ENCODE data around the gene ZNF230. TPM values are rescaled to one million over a fixed set of nuclear protein-coding genes. Genes with fewer than 3 reads are reported as not detected.

The ZNF230 gene
- total and polyA plus RNA-seq, 2 of the 8 experiments (the other 6 are each of a cell fraction or from before 2014, with no cell fraction given), result 1.5 to 3.6 TPM

- Histone ChIP-seq H3K9me3 (ENCODE audit: insufficient read depth in 2 of 2, low read depth in 1 of 2, low read length in 1 of 2) (peaks cover 35 to 57% of the 10 kb centered on the region in 2 experiments), H3K4me1 (replicated peaks in 1 of 4; ENCODE audit: control insufficient read depth in 3 of 4, insufficient read depth in 4 of 4, low read length in 3 of 4) (no peaks in the 10 kb centered on the region), H3K23ac (ENCODE audit: insufficient read length) (no peak overlapping the region), H2BK5ac (ENCODE audit: low read depth, low read length) (no peak overlapping the region), H2BK12ac (ENCODE audit: low read depth, low read length) (no peak overlapping the region), H3K36me3 (ENCODE audit: control insufficient read depth in 2 of 4, insufficient read depth in 4 of 4, low read length in 3 of 4) (peaks cover 6 to 52% (median 36%) of the 10 kb centered on the region in 4 experiments; a peak in 6 of 8 replicates), H3K4me3 (ENCODE audit: extremely low read depth in 1 of 4, insufficient read depth in 2 of 4, low read depth in 3 of 4, low read length in 4 of 4) (no peak overlapping the region), H4K8ac (ENCODE audit: extremely low read depth, insufficient read depth, low read length) (no peak overlapping the region), H3K56ac (replicated peaks; ENCODE audit: insufficient read length, low read depth, low read length) (no peak overlapping the region), H4K5ac (ENCODE audit: insufficient read length, low read depth, low read length) (no peak overlapping the region), H3K9ac (replicated peaks in 1 of 4; ENCODE audit: extremely low read depth in 1 of 4, low read depth in 3 of 4, low read length in 3 of 4) (no peak overlapping the region), H3K79me1 (ENCODE audit: low read depth, low read length) (no peaks in the 10 kb centered on the region), H2AK5ac (ENCODE audit: low read depth, low read length) (no peak overlapping the region), H3K18ac (ENCODE audit: extremely low read depth, low read length) (no peak overlapping the region), H3K23me2 (ENCODE audit: low read depth, low read length) (no peaks in the 10 kb centered on the region), H3K4ac (replicated peaks; ENCODE audit: insufficient read length, low read depth, low read length) (no peak overlapping the region), H2AFZ (ENCODE audit: low read length) (no peak overlapping the region), H4K20me1 (replicated peaks in 1 of 2; ENCODE audit: control insufficient read depth in 1 of 2, insufficient read depth in 2 of 2, low read length in 2 of 2) (no peaks in the 10 kb centered on the region), H3K14ac (ENCODE audit: insufficient read length) (no peak overlapping the region), H3K27ac (ENCODE audit: low read depth, low read length) (no peak overlapping the region), H3K4me2 (ENCODE audit: insufficient read depth in 1 of 2, low read depth in 2 of 2, low read length in 2 of 2) (no peak overlapping the region), H2BK15ac (ENCODE audit: low read length) (no peak overlapping the region), H2BK20ac (ENCODE audit: low read length) (no peak overlapping the region), H4K91ac (replicated peaks; ENCODE audit: insufficient read length, low read length) (no peak overlapping the region), H3K27me3 (replicated peaks in 1 of 4; ENCODE audit: control insufficient read depth in 3 of 4, extremely low read depth in 1 of 4, insufficient read depth in 3 of 4, low read length in 3 of 4) (no peaks in the 10 kb centered on the region), H3K79me2 (ENCODE audit: control insufficient read depth in 1 of 2, insufficient read depth in 2 of 2, low read length in 2 of 2) (no peaks in the 10 kb centered on the region; a peak in 1 of 4 replicates), H2BK120ac (replicated peaks; ENCODE audit: low read depth, low read length) (no peak overlapping the region)
- ChIA-PET CTCF (ENCODE audit: partially characterized antibody) (interaction anchor here (0.7 kb wide), 1 partner anchor 256 kb away, joined by 3 read pairs; no protein-coding TSS in a partner anchor), POLR2A (ENCODE audit: partially characterized antibody) (no interaction called here)
- DNase-seq (ENCODE audit: low read depth in 1 of 2, low spot score in 2 of 2), result no peak
- TF ChIP-seq USF2 (IDR thresholded peaks at IDR 0.05; ENCODE audit: low read length) (no peak), FOSL1 (IDR thresholded peaks at IDR 0.05; ENCODE audit: insufficient read depth, low read depth, low read length) (no peak), SIX5 (IDR thresholded peaks at IDR 0.05; ENCODE audit: low read depth, low read length) (no peak), KDM1A (IDR thresholded peaks at IDR 0.05; ENCODE audit: borderline replicate concordance, low read length) (peak; percentile 39; the same call in 1 of the 2 replicates), NANOG (IDR thresholded peaks at IDR 0.05; ENCODE audit: insufficient read depth, low read depth, low read length, poor library complexity, severe bottlenecking) (no peak), SIN3A (conservative IDR thresholded peaks at IDR 0.05 in 1 of 2, IDR thresholded peaks at IDR 0.05 in 1 of 2; ENCODE audit: low read depth in 1 of 2, low read length in 2 of 2) (no peak), POLR2A (IDR thresholded peaks at IDR 0.05; ENCODE audit: control extremely low read depth in 1 of 2, low read depth in 2 of 2, low read length in 2 of 2) (no peak)
- TF ChIP-seq, protein P1, sequence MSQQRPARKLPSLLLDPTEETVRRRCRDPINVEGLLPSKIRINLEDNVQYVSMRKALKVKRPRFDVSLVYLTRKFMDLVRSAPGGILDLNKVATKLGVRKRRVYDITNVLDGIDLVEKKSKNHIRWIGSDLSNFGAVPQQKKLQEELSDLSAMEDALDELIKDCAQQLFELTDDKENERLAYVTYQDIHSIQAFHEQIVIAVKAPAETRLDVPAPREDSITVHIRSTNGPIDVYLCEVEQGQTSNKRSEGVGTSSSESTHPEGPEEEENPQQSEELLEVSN (IDR thresholded peaks at IDR 0.05), result no peak
- TF ChIP-seq, protein P2, sequence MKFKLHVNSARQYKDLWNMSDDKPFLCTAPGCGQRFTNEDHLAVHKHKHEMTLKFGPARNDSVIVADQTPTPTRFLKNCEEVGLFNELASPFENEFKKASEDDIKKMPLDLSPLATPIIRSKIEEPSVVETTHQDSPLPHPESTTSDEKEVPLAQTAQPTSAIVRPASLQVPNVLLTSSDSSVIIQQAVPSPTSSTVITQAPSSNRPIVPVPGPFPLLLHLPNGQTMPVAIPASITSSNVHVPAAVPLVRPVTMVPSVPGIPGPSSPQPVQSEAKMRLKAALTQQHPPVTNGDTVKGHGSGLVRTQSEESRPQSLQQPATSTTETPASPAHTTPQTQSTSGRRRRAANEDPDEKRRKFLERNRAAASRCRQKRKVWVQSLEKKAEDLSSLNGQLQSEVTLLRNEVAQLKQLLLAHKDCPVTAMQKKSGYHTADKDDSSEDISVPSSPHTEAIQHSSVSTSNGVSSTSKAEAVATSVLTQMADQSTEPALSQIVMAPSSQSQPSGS (IDR thresholded peaks at IDR 0.05; ENCODE audit: low read length), result no peak
- FAIRE-seq, result no peak
- WGBS, 2 experiments (ENCODE audit: extremely low coverage in 1 of 2, insufficient coverage in 1 of 2, insufficient read length in 1 of 2, insufficient replicate concordance in 2 of 2, low coverage in 1 of 2, low lambda C conversion rate in 2 of 2, missing lambda C conversion rate in 1 of 2), result 74% methylated on average over 1 of the region's 1 CpG; no CpG with 5 or more reads in 1 of the 2 experiments
Measured at GRCh38 chr19:44032001-44032610, 29.3 kb downstream of the ZNF230 start.

Measured in H1 (cell line).